Skeletal muscle satellite cell (primary cell): Measurements from ENCODE around the gene CFAP45. TPM values are rescaled to one million over a fixed set of nuclear protein-coding genes. Genes with fewer than 3 reads are reported as not detected.

Experiments used
- H3K27me3 ChIP-seq: 2 replicates; pipeline ENCODE4 v1.7.0; 2013; ENCODE audit warnings: low read length; ENCODE audit not compliant: control insufficient read depth, insufficient read depth
- H3K36me3 ChIP-seq: 2 replicates; pipeline ENCODE4 v1.7.0; 2013; ENCODE audit warnings: mild to moderate bottlenecking, control low read depth, low read length; ENCODE audit not compliant: insufficient read depth
- H3K4me1 ChIP-seq: 2 replicates; pipeline ENCODE4 v1.7.0; 2013; ENCODE audit warnings: low read length; ENCODE audit not compliant: control insufficient read depth, insufficient read depth
- H3K4me2 ChIP-seq: 2 replicates; pipeline ENCODE4 v1.7.0; 2013; ENCODE audit warnings: mild to moderate bottlenecking, low read length
- H3K4me3 ChIP-seq: 2 replicates; pipeline ENCODE4 v1.7.0; 2013; ENCODE audit warnings: low read length
- H3K9ac ChIP-seq: 2 replicates; pipeline ENCODE4 v1.7.0; 2013; ENCODE audit warnings: mild to moderate bottlenecking, low read depth, low read length, moderate library complexity
- H3K9me3 ChIP-seq: replicated peaks from 2 replicates; pipeline ENCODE4 v1.7.0; 2013; ENCODE audit warnings: mild to moderate bottlenecking, control low read depth, low read length
- small RNA-seq: library from RNA; depleted of rRNA; stranded (forward); fragments of <200 nt; gene quantifications from one replicate; pipeline ENCODE3, GENCODE V24; 2012

The CFAP45 gene

GRCh38 chr1:159826441-159827101 is 73.4 kb downstream of the CFAP45 start, which contains the start of gene SLAMF8:
TSS of gene SLAMF8 (plus strand) at chr1:159826873. CDS start at chr1:159826899, 26 bp downstream.
- Histone ChIP-seq H3K4me2 (no peak within 1 kb of the TSS), H3K4me1 (peaks cover 12% of the 10 kb centered on the region), H3K4me3 (no peak within 1 kb of the TSS), H3K9me3 (no peaks in the 10 kb centered on the region), H3K36me3 (no peaks in the 10 kb centered on the region), H3K9ac (no peak within 1 kb of the TSS), H3K27me3 (peaks cover 28% of the 10 kb centered on the region)

- no peak overlapping the region for H3K4me3 ChIP-seq
- H3K9ac ChIP-seq = no peak overlapping the region
- no peak overlapping the region for H3K4me2 ChIP-seq
- H3K36me3 ChIP-seq = no peaks in the 10 kb centered on the region
- H3K9me3 ChIP-seq = no peaks in the 10 kb centered on the region
- peaks cover 37% of the 10 kb centered on the region for H3K27me3 ChIP-seq
- peaks cover 9% of the 10 kb centered on the region for H3K4me1 ChIP-seq
These were observed 74.4 kb downstream of the CFAP45 start for GRCh38 chr1:159825564-159825963.

- H3K27me3 ChIP-seq = peaks cover 45% of the 10 kb centered on the region
- H3K4me1 ChIP-seq = no peaks in the 10 kb centered on the region
- H3K36me3 ChIP-seq = no peaks in the 10 kb centered on the region
- H3K4me3 ChIP-seq = no peak overlapping the region
- H3K9me3 ChIP-seq = no peaks in the 10 kb centered on the region
- no peak overlapping the region for H3K4me2 ChIP-seq
- H3K9ac ChIP-seq = no peak overlapping the region
These were observed 76.6 kb downstream of the CFAP45 start for GRCh38 chr1:159823406-159823805.

Small RNAs within 50 kb of the gene (small RNA-seq; reads per million reads assigned to genes)
- gene MIR4259 (not detected), gene RF00570 (not detected)
